CD4-positive, alpha-beta T cell treated with Interleukin-1 beta for 1 hour (primary cell): ENCODE data around the gene MBLAC1.
A peak's percentile ranks its signal among the peaks of the same experiment; 100 is the strongest.

Experiments
- DNase-seq, 2 donors: peaks; one replicate each; pipeline ENCODE4 v3.0.0-alpha.2; 2020 to 2022

Gene MBLAC1

DNA sequence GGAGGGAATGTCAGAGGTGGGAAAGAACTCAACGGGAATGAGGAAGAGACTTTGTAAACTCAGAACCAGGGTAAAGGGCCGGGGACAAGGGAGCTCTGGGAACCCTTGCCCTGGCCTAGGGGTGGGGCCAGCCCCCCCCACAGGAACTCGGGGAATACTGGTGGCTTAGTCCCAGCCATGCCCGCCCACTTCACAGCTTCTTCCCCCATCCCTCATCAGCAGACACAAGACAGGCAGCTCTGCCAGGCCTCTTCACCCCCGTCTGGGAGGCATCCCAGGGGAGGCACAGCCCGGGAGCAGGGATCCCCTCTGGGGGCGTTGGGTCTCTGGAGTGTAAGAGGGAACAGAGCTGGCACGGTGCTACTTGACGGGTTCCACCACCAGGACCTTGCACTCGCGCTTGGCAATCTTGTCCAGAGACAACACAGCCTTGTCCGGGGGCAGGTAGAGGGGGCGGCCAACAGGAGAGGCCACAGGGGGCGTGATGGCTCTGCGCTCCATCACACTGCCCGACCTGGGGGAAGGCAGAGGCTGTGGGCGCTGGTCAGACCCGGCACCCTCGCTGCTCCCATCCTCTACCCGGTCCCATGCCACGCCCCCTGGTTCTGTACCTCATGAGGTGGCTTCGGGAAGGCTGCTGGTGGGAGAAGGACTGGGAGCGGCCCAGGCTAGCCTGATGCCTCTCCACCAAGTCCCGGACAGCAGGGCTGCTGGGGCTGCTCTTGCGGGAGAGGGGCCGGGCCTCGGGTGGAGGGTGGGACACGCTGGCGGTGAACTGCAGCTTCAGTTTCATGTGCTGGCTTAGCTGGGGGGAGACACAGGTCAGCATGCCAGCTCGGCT, 28.1 kb downstream of the MBLAC1 start:
- no peak for DNase-seq

DNA sequence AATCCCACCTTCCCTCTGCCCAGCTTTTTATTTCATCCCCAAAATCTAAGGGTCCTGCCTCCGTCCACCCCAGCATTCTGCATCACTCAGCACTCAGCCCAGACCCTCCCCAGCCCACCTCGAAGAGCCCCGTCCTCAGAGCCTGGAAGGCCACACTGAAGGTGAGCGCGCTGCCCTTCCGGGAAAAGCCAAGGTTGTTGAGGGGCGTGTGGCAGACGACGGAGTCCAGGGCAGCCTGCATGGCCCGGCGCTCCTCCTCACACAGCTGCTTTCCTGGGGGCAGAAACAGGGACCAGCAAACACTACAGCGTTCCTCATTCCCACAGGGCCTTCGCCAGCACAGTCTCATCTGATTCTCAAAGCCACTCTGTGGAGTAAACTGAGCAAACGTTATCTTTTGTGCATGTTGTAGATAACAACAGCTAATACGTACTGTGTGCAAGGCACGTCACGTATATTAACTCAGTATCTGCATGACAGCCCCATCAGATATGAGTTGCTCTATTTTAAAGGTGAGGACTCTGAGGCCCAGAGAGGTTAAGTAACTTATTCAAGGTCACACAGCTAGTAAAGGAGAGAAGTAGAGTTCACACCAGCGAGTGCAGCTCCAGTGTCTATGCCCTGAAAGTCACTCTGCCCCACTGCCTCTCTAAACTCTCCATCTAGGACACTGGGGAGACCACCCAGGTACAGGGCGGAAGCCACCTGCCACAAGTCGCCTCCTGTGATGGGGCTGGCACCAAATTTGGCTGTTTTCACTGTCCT, 29.0 kb downstream of the MBLAC1 start:
- no peak for DNase-seq

DNA sequence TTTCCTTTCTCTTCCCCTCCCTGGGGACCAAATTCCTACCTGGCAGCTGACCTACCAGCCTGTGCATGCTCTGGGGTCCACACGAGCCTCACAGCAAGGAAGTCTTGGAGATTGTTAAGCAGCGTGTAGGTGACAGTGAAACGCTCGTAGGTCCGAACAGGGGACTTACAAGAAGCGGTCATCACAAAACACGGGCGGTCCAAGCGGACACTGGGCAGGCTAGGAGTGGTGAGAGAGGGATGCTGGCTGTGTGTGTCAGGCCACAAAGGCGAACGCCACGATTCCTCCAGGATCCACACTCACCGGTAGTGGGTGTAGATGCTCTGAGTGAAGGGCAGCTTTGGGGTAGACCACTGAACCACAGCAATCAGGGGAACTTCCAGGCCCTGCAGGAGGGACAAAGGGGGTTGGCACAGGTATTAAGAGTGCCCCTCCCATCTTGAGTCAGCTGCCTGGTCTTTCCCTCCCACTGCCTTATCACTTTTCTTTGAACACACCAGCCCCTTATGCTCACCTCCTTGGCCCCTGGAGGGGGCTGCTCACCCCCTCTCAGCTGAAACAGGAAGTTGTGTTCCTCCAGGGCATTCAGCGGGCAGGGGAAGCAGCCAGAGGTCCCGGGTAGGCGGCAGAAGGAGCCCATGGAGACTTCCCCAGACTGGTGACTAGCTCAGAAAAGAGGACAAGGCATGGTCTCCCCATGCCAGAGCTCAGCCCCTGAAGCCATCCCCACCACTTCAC, 29.7 kb downstream of the MBLAC1 start:
- DNase-seq, result peak; percentile 39 to 50

- no peak for DNase-seq
These were observed 30.2 kb downstream of the MBLAC1 start for GRCh38 chr7:100157069-100157333.

- DNase-seq, result no peak
These were observed 30.8 kb downstream of the MBLAC1 start for GRCh38 chr7:100157334-100158228.

GRCh38 chr7:100158229-100159098, 31.7 kb downstream of the MBLAC1 start, which contains the start of gene TRAPPC14:
TRAPPC14 (minus strand) TSS chr7:100158723; CDS start chr7:100158499, 224 bp downstream.
- peak; percentile 86 to 87 for DNase-seq

GRCh38 chr7:100159099-100159623, 32.4 kb downstream of the MBLAC1 start:
- no peak for DNase-seq

DNA sequence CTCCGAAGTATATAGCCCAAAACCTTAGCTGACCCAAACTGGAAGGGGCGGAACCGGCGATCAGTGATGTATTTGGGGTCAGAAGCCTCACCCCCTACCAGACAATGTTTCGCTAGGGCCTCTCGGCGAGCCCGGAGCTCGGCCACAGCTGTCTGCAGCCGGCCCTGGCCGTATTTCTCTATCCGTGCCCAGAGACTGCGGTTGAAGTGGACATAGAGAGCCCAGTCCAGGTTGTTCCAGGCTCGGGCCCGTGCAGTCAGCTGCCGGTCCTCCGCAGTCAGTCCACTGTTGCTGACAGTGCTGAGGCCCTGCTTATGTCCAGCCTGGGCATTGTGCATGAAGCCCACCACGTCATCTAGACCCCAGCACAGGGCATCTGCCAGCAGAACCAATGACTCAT, 33.3 kb downstream of the MBLAC1 start:
- no peak for DNase-seq

DNA sequence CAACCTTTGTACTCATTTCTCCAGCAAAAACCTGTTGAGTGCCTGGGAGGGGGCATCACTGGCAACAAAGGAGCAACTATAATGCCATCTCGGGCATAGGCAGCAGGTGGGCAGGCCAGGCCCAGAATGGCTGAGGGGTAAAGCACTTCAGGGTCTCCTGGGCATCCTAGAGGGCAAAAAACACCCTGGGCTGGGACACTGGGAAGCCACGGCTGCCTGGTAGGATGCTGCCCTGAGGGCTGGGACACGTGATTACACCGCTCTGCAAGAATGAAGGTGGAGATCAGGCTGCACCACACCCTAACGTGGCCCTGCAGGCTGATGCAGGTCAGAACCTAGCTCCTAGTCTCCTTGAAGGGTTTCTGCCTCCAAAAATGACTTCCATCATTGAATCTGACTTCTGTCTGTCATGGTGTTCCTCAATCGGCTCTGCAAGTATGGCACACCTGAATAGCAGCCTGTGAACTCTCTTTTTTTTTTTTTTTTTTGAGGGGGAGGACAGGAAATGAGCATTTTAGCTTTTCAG, 36.3 kb downstream of the MBLAC1 start:
- DNase-seq, result no peak

GRCh38 chr7:100163871-100164270, 37.1 kb downstream of the MBLAC1 start:
- no peak for DNase-seq

- peak; percentile 30 to 45 for DNase-seq
These were observed 39.7 kb downstream of the MBLAC1 start for GRCh38 chr7:100166317-100166940.

- no peak for DNase-seq
These were observed 40.5 kb downstream of the MBLAC1 start for GRCh38 chr7:100166970-100167911.

GRCh38 chr7:100167912-100168323, 41.2 kb downstream of the MBLAC1 start:
- DNase-seq, result no peak

- DNase-seq, result peak; percentile 14 to 23
These were observed 42.5 kb downstream of the MBLAC1 start for GRCh38 chr7:100169147-100169850.

GRCh38 chr7:100170101-100170897, 43.5 kb downstream of the MBLAC1 start:
- no peak for DNase-seq

- DNase-seq, result peak; percentile 42 to 57
These were observed 44.4 kb downstream of the MBLAC1 start for GRCh38 chr7:100171087-100171681.

GRCh38 chr7:100171840-100172239, 45.1 kb downstream of the MBLAC1 start:
- DNase-seq, result no peak
